ENCODE data around the gene FUBP1. TPM values are rescaled to one million over a fixed set of nuclear protein-coding genes. Genes with fewer than 3 reads are reported as not detected.
"Not testable (repeated sequence)": the region's sequence is repeated elsewhere in the genome, so short reads cannot be mapped to it uniquely, and the experiment has no call there.

FUBP1 gene
- total and polyA plus RNA-seq, 8 donors: 95.4 to 412 (median 360) TPM

DNA sequence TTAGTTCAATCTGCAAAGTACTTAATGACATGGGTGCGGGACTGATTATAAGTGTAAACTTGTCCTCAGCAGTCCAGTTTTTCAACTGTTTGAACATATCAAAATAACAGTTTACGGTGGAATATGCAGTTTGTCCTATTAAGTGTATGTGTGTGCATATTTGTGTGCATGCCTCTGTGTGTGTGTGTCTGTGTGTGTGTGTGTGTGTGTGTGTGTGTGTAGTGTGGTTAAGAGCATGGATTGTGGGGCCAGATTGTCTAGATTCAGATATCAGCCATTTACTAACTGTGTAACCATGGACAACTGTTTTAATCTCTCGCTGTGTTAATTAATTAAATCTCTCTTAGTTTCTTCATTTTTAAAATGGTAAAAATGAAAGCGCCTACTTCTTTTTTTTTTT lies 51.5 kb downstream of the FUBP1 start:
- TF ChIP-seq, protein P1, sequence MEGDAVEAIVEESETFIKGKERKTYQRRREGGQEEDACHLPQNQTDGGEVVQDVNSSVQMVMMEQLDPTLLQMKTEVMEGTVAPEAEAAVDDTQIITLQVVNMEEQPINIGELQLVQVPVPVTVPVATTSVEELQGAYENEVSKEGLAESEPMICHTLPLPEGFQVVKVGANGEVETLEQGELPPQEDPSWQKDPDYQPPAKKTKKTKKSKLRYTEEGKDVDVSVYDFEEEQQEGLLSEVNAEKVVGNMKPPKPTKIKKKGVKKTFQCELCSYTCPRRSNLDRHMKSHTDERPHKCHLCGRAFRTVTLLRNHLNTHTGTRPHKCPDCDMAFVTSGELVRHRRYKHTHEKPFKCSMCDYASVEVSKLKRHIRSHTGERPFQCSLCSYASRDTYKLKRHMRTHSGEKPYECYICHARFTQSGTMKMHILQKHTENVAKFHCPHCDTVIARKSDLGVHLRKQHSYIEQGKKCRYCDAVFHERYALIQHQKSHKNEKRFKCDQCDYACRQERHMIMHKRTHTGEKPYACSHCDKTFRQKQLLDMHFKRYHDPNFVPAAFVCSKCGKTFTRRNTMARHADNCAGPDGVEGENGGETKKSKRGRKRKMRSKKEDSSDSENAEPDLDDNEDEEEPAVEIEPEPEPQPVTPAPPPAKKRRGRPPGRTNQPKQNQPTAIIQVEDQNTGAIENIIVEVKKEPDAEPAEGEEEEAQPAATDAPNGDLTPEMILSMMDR (IDR thresholded peaks at IDR 0.05): no peak

DNA sequence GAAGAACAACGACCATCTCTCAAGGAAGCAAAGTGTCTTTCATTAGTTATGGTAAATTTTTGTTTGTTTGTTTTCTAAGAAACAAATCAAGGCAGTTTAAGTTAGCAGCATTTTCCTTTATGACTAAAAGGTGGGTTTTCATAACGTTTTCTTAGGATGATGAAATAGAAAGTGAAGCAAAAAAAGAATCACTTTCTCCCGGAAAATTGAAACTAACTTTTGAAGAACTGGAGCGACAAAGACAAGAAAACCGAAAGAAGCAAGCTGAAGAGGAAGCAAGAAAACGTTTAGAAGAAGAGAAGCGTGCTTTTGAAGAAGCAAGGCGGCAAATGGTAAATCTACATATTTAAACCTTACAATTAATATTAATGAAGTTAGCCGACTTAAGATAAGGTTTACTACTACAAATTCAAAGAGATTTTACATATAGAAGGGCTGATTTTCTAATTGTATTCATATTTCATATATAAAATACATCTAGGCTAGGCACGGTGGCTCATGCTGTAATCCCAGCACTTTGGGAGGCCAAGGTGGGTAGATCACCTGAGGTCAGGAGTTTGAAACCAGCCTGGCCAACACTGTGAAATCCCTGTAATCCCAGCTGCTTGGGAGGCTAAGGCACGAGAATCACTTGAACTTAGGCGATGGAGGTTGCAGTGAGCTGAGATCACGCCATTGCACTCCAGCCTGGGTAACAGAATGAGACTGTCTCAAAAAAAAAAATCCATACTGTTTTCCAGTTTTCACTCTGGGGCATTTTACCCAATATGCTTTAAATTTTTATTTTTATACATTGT lies 52.1 kb downstream of the FUBP1 start:
- intact Hi-C loops (cut with DNase I): no loop called here
- TF ChIP-seq, protein P1 (IDR thresholded peaks at IDR 0.05): no peak

More for the DNA sequence above, 51.5 kb downstream of the FUBP1 start:
- no peak for ATAC-seq
- peaks cover 0 to 4% of the 10 kb centered on the region in 2 donors for H3K4me1 ChIP-seq
- H3K4me3 ChIP-seq: peak overlapping the region in 1 of 2 donors; percentile 22
- intact Hi-C loops (cut with DNase I): no loop called here
- no peak for DNase-seq
- H3K27me3 ChIP-seq: no peaks in the 10 kb centered on the region
- H3K27ac ChIP-seq: no peak overlapping the region
- H3K36me3 ChIP-seq: peaks cover 0 to 5% of the 10 kb centered on the region in 2 donors
- no peaks in the 10 kb centered on the region for H3K9me3 ChIP-seq

GRCh38 chr1:77925956-77926355 lies 52.9 kb downstream of the FUBP1 start:
- TF ChIP-seq, protein P1 (IDR thresholded peaks at IDR 0.05): no peak
- H3K4me1 ChIP-seq: peaks cover 0 to 4% of the 10 kb centered on the region in 2 donors
- peaks cover 0 to 4% of the 10 kb centered on the region in 2 donors for H3K36me3 ChIP-seq
- ATAC-seq (no peak), DNase-seq (no peak)
- no peaks in the 10 kb centered on the region for H3K9me3 ChIP-seq
- H3K27me3 ChIP-seq: no peaks in the 10 kb centered on the region
- H3K27ac ChIP-seq: no peak overlapping the region
- peak overlapping the region in 1 of 2 donors; percentile 22 for H3K4me3 ChIP-seq
- intact Hi-C loops (cut with DNase I): no loop called here

More for the DNA sequence above, 52.1 kb downstream of the FUBP1 start:
- H3K4me1 ChIP-seq: peaks cover 0 to 4% of the 10 kb centered on the region in 2 donors
- H3K27ac ChIP-seq: peak overlapping the region in 1 of 2 donors; percentile 23
- DNase-seq: no peak
- no peak for ATAC-seq
- H3K9me3 ChIP-seq: no peaks in the 10 kb centered on the region
- peaks cover 0 to 5% of the 10 kb centered on the region in 2 donors for H3K36me3 ChIP-seq
- H3K27me3 ChIP-seq: no peaks in the 10 kb centered on the region
- H3K4me3 ChIP-seq: peak overlapping the region in 1 of 2 donors; percentile 22

- TF ChIP-seq, protein P1 (IDR thresholded peaks at IDR 0.05): no peak
- ATAC-seq (no peak), DNase-seq (peak in 1 of 4 donors; percentile 8)
- Histone ChIP-seq H3K27me3 (no peaks in the 10 kb centered on the region), H3K4me1 (peaks cover 0 to 4% of the 10 kb centered on the region in 2 donors), H3K4me3 (no peak overlapping the region), H3K36me3 (no peaks in the 10 kb centered on the region), H3K9me3 (no peaks in the 10 kb centered on the region), H3K27ac (no peak overlapping the region)
- intact Hi-C loops (cut with DNase I): no loop called here
These were observed 53.4 kb downstream of the FUBP1 start for GRCh38 chr1:77925518-77925917.

DNA sequence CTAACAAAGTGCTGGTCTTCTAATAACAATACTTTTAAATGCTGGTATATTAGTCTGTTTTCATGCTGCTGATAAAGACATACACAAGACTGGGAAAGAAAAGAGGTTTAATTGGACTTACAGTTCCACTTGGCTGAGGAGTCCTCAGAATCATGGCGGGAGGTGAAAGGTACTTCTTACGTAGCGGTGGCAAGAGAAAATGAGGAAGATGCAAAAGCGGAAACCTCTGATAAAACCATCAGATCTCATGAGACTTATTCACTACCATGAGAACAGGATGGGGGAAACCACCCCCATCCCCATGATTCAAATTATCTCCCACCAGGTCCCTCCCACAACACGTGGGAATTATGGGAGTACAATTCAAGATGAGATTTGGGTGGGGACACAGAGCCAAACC lies 60.0 kb downstream of the FUBP1 start:
- intact Hi-C loops (cut with DNase I); H3K27ac ChIP-seq; DNase-seq; H3K4me1 ChIP-seq; H3K4me3 ChIP-seq; ATAC-seq; H3K36me3 ChIP-seq; H3K27me3 ChIP-seq; H3K9me3 ChIP-seq: not testable (repeated sequence)

All from left lung (tissue), 10 donors.